Panc1 (cell line): ENCODE measurements around the gene LEKR1. TPM values are rescaled to one million over a fixed set of nuclear protein-coding genes. Genes with fewer than 3 reads are reported as not detected.

Experiments
- ATAC-seq: fragments of 200-7000 bp; cut with Tn5 transposase; 2 replicates; pipeline ENCODE4 v1.9.1; 2020; ENCODE audit warnings: mild to moderate bottlenecking, moderate library complexity
- BruUV-seq: library from RNA; stranded (reverse); fragments of 400-500 nt; replicated peaks from 2 replicates; lab custom pipeline; 2021; lab: Mats Ljungman, UMichigan
- CTCF ChIA-PET: fragments of 300-600 bp; sonication (Branson Sonifier 250); formaldehyde crosslinking; loops from one replicate; lab custom pipeline; 2022; ENCODE audit warnings: antibody characterized with exemption; lab: Charles Lee
- POLR2A ChIA-PET: fragments of 300-600 bp; sonication (Branson Sonifier 250); formaldehyde crosslinking; loops from one replicate; lab custom pipeline; 2022; ENCODE audit warnings: antibody characterized with exemption; lab: Charles Lee
- DNase-seq: peaks from one replicate; pipeline ENCODE4 v3.0.0-alpha.2; 2010; ENCODE audit warnings: low read depth, low spot score
- H3K27ac ChIP-seq: 2 replicates; pipeline ENCODE4 v1.5.1; 2011; ENCODE audit warnings: mild to moderate bottlenecking, low read length, inconsistent platforms
- H3K27me3 ChIP-seq: fragments of 200-500 bp; sonication (Bioruptor generic); 2 replicates; pipeline ENCODE4 v1.6.0; 2014; ENCODE audit warnings: low read length, inconsistent platforms; ENCODE audit not compliant: control insufficient read depth, insufficient read depth
- H3K36me3 ChIP-seq: fragments of 200-500 bp; sonication (Bioruptor generic); 2 replicates; pipeline ENCODE4 v1.5.1; 2014; ENCODE audit warnings: inconsistent platforms, mild to moderate bottlenecking, low read length, moderate library complexity; ENCODE audit not compliant: control insufficient read depth, insufficient read depth
- H3K4me1 ChIP-seq: 2 replicates; pipeline ENCODE4 v1.5.1; 2011; ENCODE audit warnings: inconsistent platforms, mild to moderate bottlenecking, low read length, moderate library complexity; ENCODE audit not compliant: control insufficient read depth, insufficient read depth
- H3K4me3 ChIP-seq, 2 experiments: 2 replicates each; pipeline ENCODE4 v1.5.1; 2011 to 2012; ENCODE audit warnings: low read depth in 2 of 2, low read length in 2 of 2, mild to moderate bottlenecking in 2 of 2, inconsistent platforms in 1 of 2, moderate library complexity in 1 of 2
- H3K9me3 ChIP-seq: fragments of 200-500 bp; sonication (Bioruptor generic); 2 replicates; pipeline ENCODE4 v1.5.1; 2014; ENCODE audit warnings: low read depth, mild to moderate bottlenecking, inconsistent platforms, low read length, moderate library complexity; ENCODE audit not compliant: control insufficient read depth, insufficient read depth
- CTCF ChIP-seq: fragments of 450-650 bp; IDR thresholded peaks from 2 replicates; pipeline ENCODE4 v1.5.1; 2017; ENCODE audit warnings: mild to moderate bottlenecking
- POLR2AphosphoS5 ChIP-seq: IDR thresholded peaks from 2 replicates; pipeline ENCODE4 v1.6.1; 2012; ENCODE audit warnings: mild to moderate bottlenecking, low read depth, low read length, moderate library complexity
- REST ChIP-seq, 2 experiments: IDR thresholded peaks; 2 replicates each; pipeline ENCODE4 v1.6.1; 2011 to 2012; ENCODE audit warnings: low read depth in 2 of 2, control low read depth in 1 of 2, low read length in 1 of 2, mild to moderate bottlenecking in 1 of 2, moderate library complexity in 1 of 2; ENCODE audit not compliant: insufficient read depth in 1 of 2
- SIN3A ChIP-seq: IDR thresholded peaks from 2 replicates; pipeline ENCODE4 v1.6.1; 2012; ENCODE audit warnings: low read depth, mild to moderate bottlenecking, low read length, moderate library complexity, borderline replicate concordance; ENCODE audit not compliant: insufficient read depth
- TCF7L2 ChIP-seq: IDR thresholded peaks from 2 replicates; pipeline ENCODE4 v1.6.1; 2011; ENCODE audit warnings: mild to moderate bottlenecking, low read depth, low read length, inconsistent platforms
- in situ Hi-C: cut with HindIII; loops from 2 replicates; pipeline ENCODE4 v1.10.0; 2016; ENCODE audit warnings: low sequenced_read_pairs, low pct_unique_long_range_greater_than_20kb
- intact Hi-C: fragments of 100-400 bp; cut with micrococcal nuclease; formaldehyde crosslinking; loops from one replicate; pipeline ENCODE4 v1.10.0; 2022; ENCODE audit not compliant: unreplicated experiment
- total RNA-seq: library from RNA; stranded (reverse); gene quantifications from one replicate; pipeline ENCODE4 v1.2.1, GENCODE V29; 2021; ENCODE audit not compliant: unreplicated experiment

LEKR1 gene
- total RNA-seq, 1 experiment from 2014 or later: not detected

DNA sequence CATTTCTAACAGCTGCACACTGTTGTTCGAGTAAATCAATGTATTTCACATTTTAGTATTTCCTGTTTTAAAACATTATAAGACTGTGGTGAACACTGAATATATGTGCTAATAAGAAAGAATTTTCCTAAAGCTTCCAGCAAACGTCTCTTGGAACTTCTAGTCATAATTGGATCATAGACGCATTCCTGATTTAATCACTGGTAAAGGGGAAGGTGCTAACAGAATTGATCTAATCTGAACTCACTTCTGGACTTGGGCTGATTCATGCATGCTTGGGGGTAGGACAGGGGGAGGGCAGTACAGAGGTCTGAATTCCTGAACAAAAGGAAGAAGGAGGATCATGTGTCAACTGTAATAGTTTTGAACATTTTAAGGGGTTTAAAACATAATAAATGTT, 7.3 kb upstream of the LEKR1 start:
- POLR2A ChIA-PET: no interaction called here
- no peak for DNase-seq

GRCh38 chr3:156819842-156820691, 6.1 kb upstream of the LEKR1 start:
- CTCF ChIA-PET: no interaction called here
- BruUV-seq: no TSS peak
- DNase-seq (no peak), ATAC-seq (no peak)
- H3K9me3 ChIP-seq: no peaks in the 10 kb centered on the region
- intact Hi-C loops: loop anchor here (5.0 kb wide), 1 partner anchor 262 kb away; no protein-coding TSS in a partner anchor
- no peak overlapping the region for H3K27ac ChIP-seq
- peaks cover 27% of the 10 kb centered on the region for H3K4me1 ChIP-seq
- H3K36me3 ChIP-seq: no peaks in the 10 kb centered on the region
- H3K4me3 ChIP-seq: no peak overlapping the region
- in situ Hi-C loops: no loop called here
- H3K27me3 ChIP-seq: no peaks in the 10 kb centered on the region
- POLR2A ChIA-PET: interaction anchor here (0.6 kb wide), 1 partner anchor 135 kb away, joined by 6 read pairs; no protein-coding TSS in a partner anchor
- no peak for TF ChIP-seq POLR2AphosphoS5
- no peak for TF ChIP-seq CTCF
- no peak for TF ChIP-seq REST (IDR thresholded peaks at IDR 0.05; ENCODE audit: insufficient read depth in 1 of 2, low read depth in 2 of 2, low read length in 1 of 2)
- no peak for TF ChIP-seq SIN3A

More for the DNA sequence above, 7.3 kb upstream of the LEKR1 start:
- TF ChIP-seq SIN3A (no peak), CTCF (no peak), TCF7L2 (no peak), POLR2AphosphoS5 (no peak), REST (IDR thresholded peaks at IDR 0.05; ENCODE audit: insufficient read depth in 1 of 2, low read depth in 2 of 2, low read length in 1 of 2) (no peak)
- Histone ChIP-seq H3K27ac (peak overlapping the region; percentile 97), H3K4me1 (peaks cover 34% of the 10 kb centered on the region), H3K4me3 (no peak overlapping the region), H3K27me3 (no peaks in the 10 kb centered on the region), H3K36me3 (no peaks in the 10 kb centered on the region), H3K9me3 (no peaks in the 10 kb centered on the region)
- no TSS peak for BruUV-seq
- in situ Hi-C loops (no loop called here), intact Hi-C loops (loop anchor here (5.0 kb wide), 1 partner anchor 263 kb away; no protein-coding TSS in a partner anchor)
- CTCF ChIA-PET: no interaction called here
- ATAC-seq: no peak
